GM18873 (cell line): ENCODE results near the gene KDM1B.
A peak's percentile ranks its signal among the peaks of the same experiment; 100 is the strongest.
"Not testable (repeated sequence)": the region's sequence is repeated elsewhere in the genome, so short reads cannot be mapped to it uniquely, and the experiment has no call there.

Source experiments
- ATAC-seq: cut with Tn5 transposase; IDR thresholded peaks from one replicate; pipeline ENCODE4 v1.9.1; 2021; ENCODE audit warnings: mild to moderate bottlenecking, moderate library complexity, moderate number of reproducible peaks; ENCODE audit not compliant: unreplicated experiment, low FRiP score

Gene KDM1B

GRCh38 chr6:18186033-18186432 lies 30.8 kb downstream of the KDM1B start:
- no peak for ATAC-seq

DNA sequence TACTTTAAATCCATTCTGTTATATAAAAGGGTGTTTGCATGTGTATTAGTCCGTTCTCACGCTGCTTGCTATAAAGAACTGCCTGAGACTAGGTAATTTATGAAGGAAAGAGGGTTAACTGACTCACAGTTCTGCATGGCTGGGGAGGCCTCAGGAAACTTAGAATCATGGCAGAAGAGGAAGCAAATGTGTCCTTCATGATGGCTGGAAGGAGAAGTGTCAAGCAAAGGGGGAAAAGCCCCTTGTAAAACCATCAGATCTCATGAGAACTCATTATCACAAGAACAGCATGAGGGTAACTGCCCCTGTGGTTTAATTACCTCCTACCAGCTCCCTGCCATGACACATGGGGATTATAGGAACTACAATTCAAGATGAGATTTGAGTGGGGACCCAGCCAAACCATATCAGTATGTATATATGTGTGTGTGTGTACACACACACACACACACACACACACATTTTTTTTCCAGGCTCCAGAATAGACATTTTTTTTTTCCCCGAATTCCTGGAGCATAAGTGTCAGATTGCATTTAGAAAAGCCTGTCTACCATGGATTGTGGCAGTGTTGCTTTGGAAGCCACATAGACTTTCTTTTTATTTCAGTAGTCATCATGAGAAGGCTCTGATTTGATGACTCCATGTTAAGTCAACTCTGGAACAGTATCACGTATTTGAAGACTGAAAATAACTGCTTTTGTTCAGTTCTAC lies 31.5 kb downstream of the KDM1B start:
- ATAC-seq = no peak

DNA sequence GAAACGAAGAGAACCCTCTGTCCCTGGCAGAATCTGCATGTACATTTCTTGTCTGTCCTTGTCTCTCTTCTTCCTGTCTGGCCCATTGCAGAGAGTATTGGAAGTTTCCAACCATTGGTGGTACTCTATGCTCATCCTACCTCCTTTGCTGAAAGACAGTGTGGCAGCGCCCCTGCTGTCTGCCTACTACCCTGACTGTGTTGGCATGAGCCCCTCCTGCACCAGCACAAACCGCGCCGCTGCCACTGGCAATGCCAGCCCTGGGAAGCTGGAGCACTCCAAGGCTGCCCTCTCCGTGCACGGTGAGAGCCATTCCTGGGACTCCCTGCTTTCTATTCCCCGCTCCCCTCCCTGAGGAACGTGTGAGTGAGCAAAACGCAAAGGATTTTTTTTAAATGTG lies 32.5 kb downstream of the KDM1B start:
- no peak for ATAC-seq

DNA sequence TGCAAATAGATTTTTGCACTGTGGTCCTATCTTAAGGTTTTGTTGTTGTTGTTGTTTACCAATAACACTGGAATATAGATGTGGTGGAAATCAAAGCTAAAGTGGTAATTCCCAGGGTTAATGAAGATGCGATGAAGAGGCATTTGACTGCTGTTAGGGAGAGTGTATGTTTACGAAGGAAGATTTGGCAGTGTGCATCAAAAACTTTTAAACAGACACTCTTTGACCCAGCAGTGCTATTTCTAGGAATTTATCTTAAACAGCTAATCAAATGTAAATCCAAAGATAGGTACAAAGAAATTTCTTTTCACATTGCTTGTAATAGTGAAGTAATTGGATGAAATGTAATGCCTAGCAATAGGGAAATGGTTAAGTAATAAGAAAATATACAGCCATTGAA lies 34.0 kb downstream of the KDM1B start:
- ATAC-seq = no peak

- no peak for ATAC-seq
Observed at GRCh38 chr6:18192026-18192425, 36.8 kb downstream of the KDM1B start.

- ATAC-seq = no peak
Observed at GRCh38 chr6:18203786-18204185, 48.6 kb downstream of the KDM1B start.

DNA sequence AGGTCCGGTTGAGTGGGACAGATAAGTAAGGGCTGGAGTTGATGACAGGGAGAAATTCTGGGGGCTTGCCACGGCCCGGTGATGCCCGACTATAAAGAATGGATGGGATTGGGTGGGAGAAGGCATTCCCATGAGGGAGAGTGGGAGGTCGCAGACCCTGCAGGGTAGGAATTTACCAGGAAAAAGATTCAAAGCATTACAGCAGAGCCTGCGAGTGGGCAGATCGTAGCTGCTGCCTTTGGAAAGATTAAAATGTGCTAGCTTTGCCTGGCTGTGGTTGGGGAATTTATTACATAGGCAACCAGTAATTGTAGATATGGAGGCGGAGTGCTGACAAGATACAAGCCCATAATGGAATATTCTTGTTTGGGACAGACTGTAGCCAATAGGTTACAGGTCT lies 49.5 kb downstream of the KDM1B start:
- ATAC-seq = no peak

DNA sequence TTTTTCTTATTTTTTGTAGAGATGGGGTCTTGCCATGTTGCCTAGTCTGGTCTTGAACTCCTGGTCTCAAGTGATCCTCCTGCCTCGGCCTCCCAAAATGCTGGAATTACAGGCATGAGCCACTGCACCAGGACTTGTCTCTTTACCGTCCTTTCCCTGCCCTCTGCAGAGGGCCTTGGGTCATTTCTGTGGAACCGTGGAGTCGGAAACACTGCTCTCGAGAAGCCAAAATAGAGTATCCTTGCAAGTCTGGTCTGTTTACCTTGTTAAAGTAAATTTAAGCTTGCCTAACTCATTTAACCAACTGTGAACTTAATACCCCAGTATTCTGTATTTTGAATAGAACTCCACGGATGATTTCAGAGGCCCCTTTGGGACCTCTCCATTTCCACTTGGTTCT lies 51.4 kb downstream of the KDM1B start:
- no peak for ATAC-seq

DNA sequence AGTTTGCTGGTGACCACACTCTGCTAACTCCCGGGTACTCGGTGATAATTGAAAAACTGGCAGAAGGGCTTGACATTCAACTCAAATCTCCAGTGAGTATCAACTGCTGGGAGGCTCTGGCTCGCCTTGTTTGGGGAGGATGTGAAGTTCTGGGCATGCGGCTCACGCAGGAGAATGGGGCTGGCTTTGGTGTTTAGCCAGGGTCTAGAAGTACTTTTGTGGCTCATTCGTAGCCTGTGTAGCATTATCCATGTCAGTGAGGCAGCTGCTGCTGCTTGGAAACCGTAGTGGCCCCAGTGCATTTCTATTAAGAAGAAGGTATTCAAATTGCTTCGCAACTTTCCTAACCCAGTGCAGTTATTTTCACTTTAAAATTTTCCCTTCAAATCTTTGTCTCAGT lies 52.2 kb downstream of the KDM1B start:
- ATAC-seq = no peak

DNA sequence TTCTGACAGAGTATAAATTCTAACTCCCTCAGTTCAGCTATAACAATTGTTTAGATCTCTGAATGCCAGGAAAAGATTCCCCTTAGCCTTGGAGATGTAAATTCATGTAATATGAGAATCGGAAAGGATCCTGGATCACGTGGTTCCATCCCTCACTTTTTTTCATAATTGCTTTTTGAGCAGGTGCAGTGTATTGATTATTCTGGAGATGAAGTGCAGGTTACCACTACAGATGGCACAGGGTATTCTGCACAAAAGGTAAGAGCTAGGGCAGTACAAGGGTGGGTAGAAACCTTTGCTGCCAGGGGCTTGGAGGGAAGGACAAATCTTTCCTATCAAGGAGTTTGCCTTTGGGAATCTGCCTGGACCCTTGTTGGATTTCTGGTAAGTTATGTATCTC lies 52.7 kb downstream of the KDM1B start:
- no peak for ATAC-seq

- not testable (repeated sequence) for ATAC-seq
Observed at GRCh38 chr6:18208778-18209177, 53.6 kb downstream of the KDM1B start.

DNA sequence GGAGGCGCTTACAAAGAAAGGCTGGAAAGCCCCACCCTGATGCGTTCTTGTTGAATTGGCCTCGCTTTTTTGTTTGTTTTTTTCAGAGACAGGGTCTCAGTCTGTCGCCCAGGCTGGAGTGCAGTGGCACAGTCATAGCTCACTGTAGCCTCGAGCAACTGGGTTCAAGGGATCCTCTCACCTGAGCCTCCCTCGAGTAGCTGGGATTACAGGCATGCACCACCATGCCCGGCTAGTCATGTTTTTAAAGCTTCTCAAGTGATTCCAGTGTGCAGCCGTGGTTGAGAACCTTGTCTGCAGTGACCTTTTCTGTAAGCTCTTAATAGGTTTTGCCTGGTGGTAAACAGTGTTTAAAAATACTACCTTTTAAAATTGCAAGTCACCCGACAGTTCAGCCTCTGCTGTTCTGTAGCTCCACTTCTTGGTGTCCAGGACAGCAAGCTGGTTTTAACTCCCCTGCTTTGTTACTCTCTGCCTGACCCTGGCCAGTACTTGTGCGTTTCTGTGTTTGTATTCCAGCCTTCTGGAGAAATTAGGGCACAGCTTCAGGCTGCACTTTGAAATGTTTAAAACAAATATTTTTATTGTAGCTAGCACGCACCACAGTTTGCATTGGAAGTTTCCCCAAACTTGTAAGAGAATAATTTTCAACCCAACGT lies 54.4 kb downstream of the KDM1B start:
- no peak for ATAC-seq

DNA sequence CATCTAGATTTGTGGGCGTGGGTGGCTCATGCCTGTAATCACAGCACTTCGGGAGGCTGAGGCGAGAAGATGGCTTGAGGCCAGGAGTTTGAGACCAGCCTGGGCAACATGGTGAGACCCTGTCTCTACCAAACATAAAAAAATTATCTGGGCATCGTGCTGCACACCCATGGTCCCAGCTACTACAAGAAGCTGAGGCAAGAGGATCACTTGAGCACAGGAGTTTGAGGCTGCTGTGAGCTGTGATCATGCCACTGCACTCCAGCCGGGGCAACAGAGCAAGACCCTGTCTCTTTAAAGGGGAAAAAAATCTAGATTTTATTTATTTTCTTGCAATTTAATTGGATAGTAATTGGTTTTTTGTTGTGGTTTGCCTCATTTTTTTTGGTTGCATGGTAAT lies 55.5 kb downstream of the KDM1B start:
- no peak for ATAC-seq

DNA sequence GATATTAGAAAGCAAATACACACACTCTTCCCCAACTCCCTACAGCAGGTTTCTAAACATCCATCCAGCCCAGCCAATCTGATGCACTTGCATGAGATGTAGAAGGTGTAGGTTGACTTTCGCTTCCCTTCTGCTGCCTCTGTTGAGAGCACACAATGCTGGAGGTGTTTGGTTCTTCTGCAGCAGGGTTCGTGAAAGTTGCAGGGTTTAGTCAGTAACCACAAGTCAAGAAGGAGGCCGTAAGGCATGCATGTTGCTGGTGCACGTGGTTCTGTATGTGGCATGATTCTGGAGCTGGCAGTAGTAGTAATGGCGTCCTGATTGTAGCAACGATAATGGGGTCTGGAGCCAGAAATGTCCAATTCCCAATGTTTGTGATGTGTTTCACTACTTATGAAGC lies 56.1 kb downstream of the KDM1B start:
- peak; percentile 93 for ATAC-seq

- ATAC-seq = no peak
Observed at GRCh38 chr6:18212231-18212630, 57.0 kb downstream of the KDM1B start.

DNA sequence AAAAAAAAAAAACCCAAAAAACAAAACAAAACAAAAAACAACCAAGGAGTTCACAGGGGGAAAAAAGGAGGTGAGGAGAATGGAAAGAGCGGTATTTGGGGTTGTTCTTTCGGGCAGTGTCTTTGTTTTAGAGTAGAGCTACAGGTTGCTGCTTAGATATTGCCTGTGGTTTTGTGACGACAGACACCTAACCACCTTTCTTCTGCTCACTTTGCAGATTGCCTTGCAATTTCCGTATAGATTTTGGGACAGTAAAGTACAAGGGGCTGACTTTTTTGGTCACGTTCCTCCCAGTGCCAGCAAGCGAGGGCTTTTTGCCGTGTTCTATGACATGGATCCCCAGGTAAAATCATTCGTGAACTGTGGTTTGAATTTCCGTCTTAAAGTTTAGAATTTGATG lies 58.2 kb downstream of the KDM1B start:
- ATAC-seq = no peak

DNA sequence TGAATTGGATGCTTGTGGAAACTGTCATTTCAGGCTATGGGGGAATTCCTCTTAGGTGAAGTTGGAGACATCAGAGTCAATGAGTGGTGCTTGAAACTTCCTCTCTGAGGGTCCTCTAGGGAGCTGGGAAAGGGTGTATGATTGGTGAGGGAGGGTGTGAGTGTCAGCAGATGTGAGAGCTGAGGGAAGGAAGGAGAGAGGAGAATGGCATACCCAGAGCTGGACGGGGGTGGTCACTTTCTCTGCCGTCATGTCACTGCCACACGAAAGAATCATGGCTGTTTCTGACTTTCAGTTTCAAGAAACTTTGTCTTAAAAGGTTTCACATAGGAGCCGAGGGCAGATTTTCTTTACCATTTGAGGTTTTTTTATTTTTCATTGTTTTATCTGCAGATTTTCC lies 58.8 kb downstream of the KDM1B start:
- no peak for ATAC-seq

DNA sequence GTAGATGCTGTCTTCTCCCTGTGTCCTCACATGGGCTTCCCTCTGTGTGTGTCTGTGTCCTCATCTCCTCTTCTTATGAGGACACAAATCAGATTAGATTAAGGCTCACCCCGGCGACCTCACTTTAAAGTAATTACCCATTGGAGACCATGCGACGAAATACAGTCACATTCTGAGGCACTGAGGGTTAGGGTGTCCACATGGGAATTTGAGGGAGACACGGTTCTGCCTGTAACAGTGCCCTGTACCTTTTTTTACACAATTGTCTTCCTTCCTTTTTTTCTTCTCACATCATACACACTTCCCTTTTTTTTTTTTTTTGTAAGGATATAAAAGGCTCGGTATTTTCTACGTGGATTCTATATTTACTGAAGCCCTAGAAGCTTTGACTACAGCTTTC lies 60.2 kb downstream of the KDM1B start:
- ATAC-seq = no peak

- ATAC-seq = no peak
Observed at GRCh38 chr6:18216411-18216810, 61.2 kb downstream of the KDM1B start.

GRCh38 chr6:18218233-18218632 lies 63.0 kb downstream of the KDM1B start:
- no peak for ATAC-seq

- no peak for ATAC-seq
Observed at GRCh38 chr6:18219591-18219990, 64.4 kb downstream of the KDM1B start.

- ATAC-seq = no peak
Observed at GRCh38 chr6:18221288-18221615, 66.0 kb downstream of the KDM1B start.
